ENCODE measurements around the gene ZC3H18.

GRCh38 chr16:88528902-88529318 lies 41.3 kb upstream of the ZC3H18 start:
- no peak for TF ChIP-seq POLR2A (IDR thresholded peaks at IDR 0.05; ENCODE audit: borderline replicate concordance, extremely low read depth, insufficient read depth, insufficient read length)
- TF ChIP-seq SP1 (IDR thresholded peaks at IDR 0.05; ENCODE audit: low read depth), result no peak
- TF ChIP-seq RAD21 (IDR thresholded peaks at IDR 0.05; ENCODE audit: low read depth), result no peak
- no peak for TF ChIP-seq YY1 (IDR thresholded peaks at IDR 0.05; ENCODE audit: extremely low read depth, insufficient replicate concordance, low read depth, low read length)
- TF ChIP-seq EZH2 (IDR thresholded peaks at IDR 0.05), result no peak
- TF ChIP-seq CTCF (IDR thresholded peaks at IDR 0.05 in 2 of 3, conservative IDR thresholded peaks at IDR 0.05 in 1 of 3; ENCODE audit: borderline replicate concordance in 1 of 3, insufficient read depth in 1 of 3, low read depth in 2 of 3, low read length in 2 of 3), result no peak
- no peak for TF ChIP-seq POLR2AphosphoS5 (IDR thresholded peaks at IDR 0.05; ENCODE audit: low read depth, low read length)
- TF ChIP-seq SRF (IDR thresholded peaks at IDR 0.05; ENCODE audit: low read depth), result no peak
- no peak for TF ChIP-seq CEBPB (IDR thresholded peaks at IDR 0.05; ENCODE audit: low read depth)
- TF ChIP-seq EZH2phosphoT487 (IDR thresholded peaks at IDR 0.05; ENCODE audit: borderline replicate concordance), result no peak
- no peak for TF ChIP-seq SIN3A (IDR thresholded peaks at IDR 0.05; ENCODE audit: low read depth)
- no peak for TF ChIP-seq ZNF274 (IDR thresholded peaks at IDR 0.05; ENCODE audit: low read depth, low read length)
- TF ChIP-seq JUND (IDR thresholded peaks at IDR 0.05), result no peak
- TF ChIP-seq MAX (IDR thresholded peaks at IDR 0.05), result no peak
